ENCODE data around the gene TXNDC16. TPM values are rescaled to one million over a fixed set of nuclear protein-coding genes. Genes with fewer than 3 reads are reported as not detected.

TXNDC16 gene
- total RNA-seq, 4 donors from 2014 or later: 7.2 to 18.8 (median 14.7) TPM

DNA sequence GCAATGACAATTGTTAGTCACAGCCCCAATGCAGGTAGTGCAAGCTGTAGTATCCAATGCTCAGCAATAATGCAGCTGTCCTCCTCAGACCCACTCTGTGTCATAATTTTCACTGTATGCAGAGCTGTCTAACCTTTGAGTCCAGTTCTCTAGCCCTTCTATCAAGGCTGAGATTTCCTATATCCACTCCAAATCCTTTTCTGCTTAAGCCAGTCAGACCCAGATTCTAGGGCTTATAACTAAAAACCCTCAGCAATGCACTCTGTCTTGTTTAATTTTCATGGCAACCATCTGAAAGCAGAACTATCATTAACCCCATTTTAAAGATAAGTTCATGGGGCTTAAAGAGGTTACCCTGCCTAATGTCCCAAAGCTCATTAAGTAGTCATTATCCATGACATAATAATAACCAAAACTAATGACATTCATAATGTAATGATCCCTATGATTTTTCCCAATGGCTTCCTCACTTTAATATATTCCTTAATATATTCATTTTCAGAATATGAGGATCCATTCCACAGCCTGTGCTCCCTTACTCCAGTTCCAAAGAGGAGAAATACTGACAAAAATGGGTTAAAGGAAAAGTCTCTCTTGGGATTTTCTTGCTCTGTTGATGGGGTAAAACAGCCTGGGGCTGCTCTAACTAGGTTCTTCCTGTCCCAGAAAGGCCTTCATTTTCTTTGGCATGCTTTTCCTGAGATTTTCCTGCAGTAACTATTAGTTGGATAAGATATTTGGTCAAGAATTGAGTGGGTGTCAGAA, 29.5 kb downstream of the TXNDC16 start:
- Histone ChIP-seq H3K27ac (no peak overlapping the region), H3K4me3 (no peak overlapping the region), H3K27me3 (no peaks in the 10 kb centered on the region), H3K36me3 (peaks cover 0 to 20% (median 0%) of the 10 kb centered on the region in 3 donors), H3K9me3 (no peaks in the 10 kb centered on the region), H3K4me1 (no peaks in the 10 kb centered on the region)
- TF ChIP-seq EP300 (IDR thresholded peaks at IDR 0.05) (no peak), CTCF (IDR thresholded peaks at IDR 0.05) (no peak), POLR2A (IDR thresholded peaks at IDR 0.05) (no peak)
- no peak for DNase-seq (ENCODE audit: low spot score in 2 of 2)

GRCh38 chr14:52522033-52522432, 30.3 kb downstream of the TXNDC16 start:
- Histone ChIP-seq H3K4me3 (no peak overlapping the region), H3K4me1 (no peaks in the 10 kb centered on the region), H3K27ac (no peak overlapping the region), H3K27me3 (no peaks in the 10 kb centered on the region), H3K36me3 (peaks cover 0 to 19% (median 0%) of the 10 kb centered on the region in 3 donors), H3K9me3 (no peaks in the 10 kb centered on the region)
- TF ChIP-seq CTCF (IDR thresholded peaks at IDR 0.05): no peak
- TF ChIP-seq EP300 (IDR thresholded peaks at IDR 0.05): no peak
- TF ChIP-seq POLR2A (IDR thresholded peaks at IDR 0.05): no peak
- no peak for DNase-seq (ENCODE audit: low spot score in 2 of 2)
- 44 to 46% methylated on average over 1 of the region's 1 CpG for WGBS, 2 donors

DNA sequence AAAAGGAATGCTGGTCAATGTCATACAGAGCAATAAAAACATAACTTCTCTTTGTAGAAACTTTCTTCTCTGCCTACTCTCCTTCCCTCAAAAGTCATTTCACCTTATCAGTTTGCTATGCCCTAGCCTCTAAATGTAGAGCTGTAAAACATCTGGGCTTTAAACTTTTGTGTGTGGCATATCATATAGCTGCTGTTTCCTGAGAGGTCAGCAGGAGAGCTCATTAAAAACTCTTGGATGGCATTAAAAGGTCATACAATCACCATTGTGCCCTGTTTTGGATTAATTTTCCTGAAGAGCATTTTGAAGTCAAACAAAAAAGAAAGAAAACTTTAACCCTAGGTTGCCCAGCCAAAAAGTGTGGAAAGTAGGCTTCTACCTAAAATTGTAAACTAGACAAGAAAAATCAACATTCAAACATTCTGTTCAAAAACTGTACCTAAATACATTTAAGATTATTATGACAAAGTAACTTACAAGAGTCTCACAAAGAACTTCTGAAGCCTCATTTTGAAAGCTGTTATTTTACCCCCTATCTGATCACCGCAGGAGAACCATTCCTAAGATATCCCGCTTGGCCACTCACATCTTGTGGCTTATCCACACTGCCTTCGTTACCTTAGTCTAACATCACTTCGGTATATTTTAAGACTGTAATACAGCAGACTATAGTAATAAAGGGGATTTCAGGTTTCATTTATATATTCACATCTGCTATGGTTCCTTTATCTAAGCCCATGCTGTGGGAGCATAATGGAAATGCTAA, 38.1 kb downstream of the TXNDC16 start:
- no peak for TF ChIP-seq EP300 (IDR thresholded peaks at IDR 0.05)
- H3K27ac ChIP-seq: no peak overlapping the region
- no peaks in the 10 kb centered on the region for H3K4me1 ChIP-seq
- H3K9me3 ChIP-seq: no peaks in the 10 kb centered on the region
- no peak overlapping the region for H3K4me3 ChIP-seq
- peaks cover 0 to 12% (median 0%) of the 10 kb centered on the region in 3 donors for H3K36me3 ChIP-seq
- DNase-seq (ENCODE audit: low spot score in 2 of 2): no peak
- 83 to 87% methylated on average over 4 of the region's 4 CpGs for WGBS, 2 donors
- H3K27me3 ChIP-seq: no peaks in the 10 kb centered on the region

GRCh38 chr14:52513249-52513648, 39.1 kb downstream of the TXNDC16 start:
- DNase-seq (ENCODE audit: low spot score in 2 of 2): no peak
- no peak overlapping the region for H3K4me3 ChIP-seq
- no peaks in the 10 kb centered on the region for H3K9me3 ChIP-seq
- no peaks in the 10 kb centered on the region for H3K27me3 ChIP-seq
- peaks cover 0 to 17% (median 0%) of the 10 kb centered on the region in 3 donors for H3K36me3 ChIP-seq
- TF ChIP-seq POLR2A (IDR thresholded peaks at IDR 0.05): no peak
- TF ChIP-seq CTCF (IDR thresholded peaks at IDR 0.05): no peak
- no peak for TF ChIP-seq EP300 (IDR thresholded peaks at IDR 0.05)
- H3K4me1 ChIP-seq: no peaks in the 10 kb centered on the region
- no peak overlapping the region for H3K27ac ChIP-seq
- WGBS, 2 donors: 81 to 93% methylated on average over 1 of the region's 1 CpG

DNA sequence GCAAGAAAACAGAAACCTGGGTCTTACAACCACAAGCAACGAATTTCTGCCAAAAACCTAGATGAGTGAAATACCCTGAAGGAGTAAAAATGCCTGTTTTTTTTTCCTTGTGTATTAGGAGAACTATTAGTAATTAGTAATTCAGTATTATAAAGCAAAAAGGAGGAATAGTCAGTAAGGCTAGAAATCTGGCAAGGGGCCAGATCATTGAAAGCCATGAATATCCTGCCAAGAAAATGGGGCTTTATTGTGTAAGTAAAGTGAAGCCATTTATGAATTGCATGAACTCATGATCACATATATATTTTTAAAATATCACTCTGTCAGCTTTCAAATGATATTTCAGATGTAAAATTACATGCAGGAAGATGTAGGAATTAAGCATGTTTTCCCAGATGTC, 57.9 kb downstream of the TXNDC16 start:
- H3K4me3 ChIP-seq: no peak overlapping the region
- no peak for TF ChIP-seq CTCF (IDR thresholded peaks at IDR 0.05)
- TF ChIP-seq EP300 (IDR thresholded peaks at IDR 0.05): no peak
- TF ChIP-seq POLR2A (IDR thresholded peaks at IDR 0.05): no peak
- peaks cover 0 to 49% (median 0%) of the 10 kb centered on the region in 3 donors for H3K36me3 ChIP-seq
- peaks cover 0 to 27% (median 6%) of the 10 kb centered on the region in 4 donors for H3K9me3 ChIP-seq
- H3K4me1 ChIP-seq: no peaks in the 10 kb centered on the region
- 79 to 83% methylated on average over 1 of the region's 1 CpG for whole genome bisulfite sequencing, 2 donors
- H3K27ac ChIP-seq: no peak overlapping the region
- no peak for DNase-seq (ENCODE audit: low spot score in 2 of 2)
- no peaks in the 10 kb centered on the region for H3K27me3 ChIP-seq
